Measurements from ENCODE around the gene MYO1B. TPM values are rescaled to one million over a fixed set of nuclear protein-coding genes. Genes with fewer than 3 reads are reported as not detected.

The MYO1B gene
- polyA plus RNA-seq, 1 donor (not counting 4 experiments of a cell fraction or from before 2014, with no cell fraction given) = 277 TPM

DNA sequence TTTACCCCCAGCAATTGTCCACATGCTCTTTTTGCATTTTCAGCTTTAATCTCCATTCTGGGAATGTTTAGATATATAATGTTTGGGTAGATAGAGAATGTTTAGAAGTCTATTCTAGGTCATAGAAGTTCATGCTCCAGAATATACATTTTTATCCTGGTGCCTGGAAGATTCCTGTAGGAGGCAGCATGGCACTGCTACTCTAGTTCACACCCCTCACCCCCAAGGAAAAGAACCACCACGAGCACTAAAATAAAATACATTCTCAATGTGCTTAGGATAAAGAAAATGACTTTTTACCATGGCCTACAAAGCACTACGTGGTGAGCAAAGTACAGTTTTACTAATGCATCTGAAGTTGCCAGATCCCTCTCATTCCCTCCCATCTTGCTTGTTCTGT, 53.8 kb downstream of the MYO1B start:
- H3K27ac ChIP-seq (ENCODE audit: control insufficient read depth, insufficient read depth, low read length) = no peak overlapping the region
- H3K9ac ChIP-seq (ENCODE audit: control insufficient read depth, extremely low read depth, insufficient read depth, low read length) = no peak overlapping the region
- TF ChIP-seq, protein P1, sequence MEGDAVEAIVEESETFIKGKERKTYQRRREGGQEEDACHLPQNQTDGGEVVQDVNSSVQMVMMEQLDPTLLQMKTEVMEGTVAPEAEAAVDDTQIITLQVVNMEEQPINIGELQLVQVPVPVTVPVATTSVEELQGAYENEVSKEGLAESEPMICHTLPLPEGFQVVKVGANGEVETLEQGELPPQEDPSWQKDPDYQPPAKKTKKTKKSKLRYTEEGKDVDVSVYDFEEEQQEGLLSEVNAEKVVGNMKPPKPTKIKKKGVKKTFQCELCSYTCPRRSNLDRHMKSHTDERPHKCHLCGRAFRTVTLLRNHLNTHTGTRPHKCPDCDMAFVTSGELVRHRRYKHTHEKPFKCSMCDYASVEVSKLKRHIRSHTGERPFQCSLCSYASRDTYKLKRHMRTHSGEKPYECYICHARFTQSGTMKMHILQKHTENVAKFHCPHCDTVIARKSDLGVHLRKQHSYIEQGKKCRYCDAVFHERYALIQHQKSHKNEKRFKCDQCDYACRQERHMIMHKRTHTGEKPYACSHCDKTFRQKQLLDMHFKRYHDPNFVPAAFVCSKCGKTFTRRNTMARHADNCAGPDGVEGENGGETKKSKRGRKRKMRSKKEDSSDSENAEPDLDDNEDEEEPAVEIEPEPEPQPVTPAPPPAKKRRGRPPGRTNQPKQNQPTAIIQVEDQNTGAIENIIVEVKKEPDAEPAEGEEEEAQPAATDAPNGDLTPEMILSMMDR (optimal IDR thresholded peaks at IDR 0.05 in 1 of 3, IDR thresholded peaks at IDR 0.05 in 1 of 3, conservative IDR thresholded peaks at IDR 0.05 in 1 of 3; ENCODE audit: extremely low read depth in 1 of 3, insufficient read depth in 2 of 3, low read length in 3 of 3) = peak in 2 of 3 experiments; percentile 13 to 23
- TF ChIP-seq EZH2 (IDR thresholded peaks at IDR 0.05; ENCODE audit: low read length) = no peak
- H2AFZ ChIP-seq (ENCODE audit: control insufficient read depth, low read length) = no peak overlapping the region
- peaks cover 2% of the 10 kb centered on the region for H4K20me1 ChIP-seq (ENCODE audit: control insufficient read depth, extremely low read depth, insufficient read depth, low read length)
- H3K79me2 ChIP-seq (ENCODE audit: control insufficient read depth, insufficient read depth, low read length) = peaks cover 95% of the 10 kb centered on the region
- peaks cover 3% of the 10 kb centered on the region for H3K9me1 ChIP-seq (ENCODE audit: control insufficient read depth, extremely low read depth, insufficient read depth, low read length)
- H3K9me3 ChIP-seq (ENCODE audit: control insufficient read depth, low read depth, low read length) = no peaks in the 10 kb centered on the region
- H3K4me2 ChIP-seq (ENCODE audit: control insufficient read depth, extremely low read depth, insufficient read depth, low read depth, low read length) = no peak overlapping the region
- dilution Hi-C loops (cut with MboI; ENCODE audit: extremely low pct_ligation_motif_present, low sequenced_read_pairs) = no loop called here
- no peak overlapping the region for H3K4me3 ChIP-seq (ENCODE audit: control insufficient read depth in 2 of 3, extremely low read depth in 1 of 3, insufficient read depth in 2 of 3, low read depth in 1 of 3, low read length in 3 of 3)
- DNase-seq (ENCODE audit: low read depth, low spot score) (no peak), FAIRE-seq (no peak)
- H3K4me1 ChIP-seq (ENCODE audit: control insufficient read depth, extremely low read depth, insufficient read depth, low read length) = peaks cover 23% of the 10 kb centered on the region
- H3K36me3 ChIP-seq (ENCODE audit: control insufficient read depth in 2 of 2, extremely low read depth in 1 of 2, insufficient read depth in 2 of 2, low read length in 2 of 2) = peaks cover 5 to 24% of the 10 kb centered on the region in 2 experiments
- no peaks in the 10 kb centered on the region for H3K27me3 ChIP-seq (ENCODE audit: control insufficient read depth, extremely low read depth, insufficient read depth, low read length)

DNA sequence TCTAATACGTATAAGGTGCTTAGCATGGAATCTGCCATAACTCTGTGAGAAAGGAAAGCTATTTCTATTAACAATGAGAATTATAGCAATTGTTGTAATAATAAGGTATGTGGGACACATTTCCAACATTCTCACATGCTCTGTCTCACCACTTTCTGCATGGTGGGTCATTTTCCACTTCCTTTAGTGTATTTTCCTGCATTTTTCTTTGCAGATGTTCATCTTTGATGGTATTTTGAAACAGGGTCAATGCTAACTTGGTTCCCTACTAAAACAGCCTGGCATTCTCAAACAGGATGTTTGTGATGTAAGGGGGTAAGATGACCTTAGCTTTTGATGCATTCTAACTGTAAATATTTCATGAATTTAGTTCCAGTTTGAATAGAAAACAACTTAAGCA, 54.7 kb downstream of the MYO1B start:
- TF ChIP-seq, protein P1 (optimal IDR thresholded peaks at IDR 0.05 in 1 of 3, IDR thresholded peaks at IDR 0.05 in 1 of 3, conservative IDR thresholded peaks at IDR 0.05 in 1 of 3; ENCODE audit: extremely low read depth in 1 of 3, insufficient read depth in 2 of 3, low read length in 3 of 3) = no peak
- TF ChIP-seq EZH2 (IDR thresholded peaks at IDR 0.05; ENCODE audit: low read length) = no peak
- Histone ChIP-seq H2AFZ (ENCODE audit: control insufficient read depth, low read length) (no peak overlapping the region), H3K4me3 (ENCODE audit: control insufficient read depth in 2 of 3, extremely low read depth in 1 of 3, insufficient read depth in 2 of 3, low read depth in 1 of 3, low read length in 3 of 3) (no peak overlapping the region), H3K4me2 (ENCODE audit: control insufficient read depth, extremely low read depth, insufficient read depth, low read depth, low read length) (no peak overlapping the region), H3K27me3 (ENCODE audit: control insufficient read depth, extremely low read depth, insufficient read depth, low read length) (no peaks in the 10 kb centered on the region), H3K4me1 (ENCODE audit: control insufficient read depth, extremely low read depth, insufficient read depth, low read length) (peaks cover 32% of the 10 kb centered on the region), H3K9me1 (ENCODE audit: control insufficient read depth, extremely low read depth, insufficient read depth, low read length) (peaks cover 3% of the 10 kb centered on the region), H3K9ac (ENCODE audit: control insufficient read depth, extremely low read depth, insufficient read depth, low read length) (no peak overlapping the region), H3K27ac (ENCODE audit: control insufficient read depth, insufficient read depth, low read length) (no peak overlapping the region), H3K9me3 (ENCODE audit: control insufficient read depth, low read depth, low read length) (no peaks in the 10 kb centered on the region), H3K36me3 (ENCODE audit: control insufficient read depth in 2 of 2, extremely low read depth in 1 of 2, insufficient read depth in 2 of 2, low read length in 2 of 2) (peaks cover 5 to 28% of the 10 kb centered on the region in 2 experiments), H3K79me2 (ENCODE audit: control insufficient read depth, insufficient read depth, low read length) (peaks cover 88% of the 10 kb centered on the region), H4K20me1 (ENCODE audit: control insufficient read depth, extremely low read depth, insufficient read depth, low read length) (no peaks in the 10 kb centered on the region)
- DNase-seq (ENCODE audit: low read depth, low spot score) (no peak), FAIRE-seq (no peak)
- dilution Hi-C loops (cut with MboI; ENCODE audit: extremely low pct_ligation_motif_present, low sequenced_read_pairs) = loop anchor here (5.0 kb wide), 1 partner anchor 33 kb away; no protein-coding TSS in a partner anchor
